H1 (cell line): Measurements from ENCODE around the gene STX11. TPM values are rescaled to one million over a fixed set of nuclear protein-coding genes. Genes with fewer than 3 reads are reported as not detected.

Experiments
- CTCF ChIA-PET: fragments of 300-600 bp; sonication (Branson Sonifier 250); formaldehyde crosslinking; loops from one replicate; lab custom pipeline; 2021; ENCODE audit not compliant: partially characterized antibody; lab: Charles Lee
- POLR2A ChIA-PET: fragments of 300-600 bp; sonication (Branson Sonifier 250); formaldehyde crosslinking; loops from one replicate; lab custom pipeline; 2021; ENCODE audit warnings: inconsistent platforms; ENCODE audit not compliant: partially characterized antibody; lab: Charles Lee
- DNase-seq, 2 experiments: peaks; one replicate each; pipeline versions ENCODE4 v3.0.0 to v3.0.0-alpha.2; 2010 to 2022; ENCODE audit warnings: low spot score in 2 of 2, low read depth in 1 of 2, mixed read lengths in 1 of 2
- FAIRE-seq: peaks from 2 replicates; lab custom pipeline; 2011; peaks lifted over from hg19 to GRCh38; lab: Jason Lieb, UNC
- H2AFZ ChIP-seq: 2 replicates; pipeline ENCODE4 v1.8.1; 2012; ENCODE audit warnings: low read length, inconsistent platforms
- H2AK5ac ChIP-seq: 2 replicates; pipeline ENCODE4 v1.6.1; 2013; ENCODE audit warnings: low read depth, low read length
- H2BK120ac ChIP-seq: replicated peaks from 2 replicates; pipeline ENCODE3; 2013; ENCODE audit warnings: low read depth, low read length, inconsistent platforms
- H2BK12ac ChIP-seq: 2 replicates; pipeline ENCODE4 v1.6.1; 2013; ENCODE audit warnings: low read depth, low read length
- H2BK15ac ChIP-seq: 2 replicates; pipeline ENCODE4 v1.6.1; 2013; ENCODE audit warnings: low read length
- H2BK20ac ChIP-seq: 2 replicates; pipeline ENCODE4 v1.6.1; 2013; ENCODE audit warnings: low read length
- H2BK5ac ChIP-seq: 2 replicates; pipeline ENCODE4 v1.6.1; 2013; ENCODE audit warnings: low read depth, low read length
- H3K14ac ChIP-seq: 2 replicates; pipeline ENCODE4 v1.6.1; 2013; ENCODE audit warnings: inconsistent platforms; ENCODE audit not compliant: insufficient read length
- H3K18ac ChIP-seq: 2 replicates; pipeline ENCODE4 v1.6.1; 2013; ENCODE audit warnings: low read length; ENCODE audit errors: extremely low read depth
- H3K23ac ChIP-seq: 2 replicates; pipeline ENCODE4 v1.6.1; 2013; ENCODE audit warnings: inconsistent platforms; ENCODE audit not compliant: insufficient read length
- H3K23me2 ChIP-seq: 2 replicates; pipeline ENCODE4 v1.6.1; 2013; ENCODE audit warnings: low read depth, low read length
- H3K27ac ChIP-seq: 2 replicates; pipeline ENCODE4 v1.6.1; 2011; ENCODE audit warnings: low read depth, low read length, inconsistent platforms
- H3K27me3 ChIP-seq, 4 experiments: replicated peaks in 1 of 4; 1 replicate in 1 of 4; 2 replicates in 3 of 4; pipeline versions ENCODE4 v1.6.1 to v1.8.1; 2011 to 2013; ENCODE audit warnings: low read length in 3 of 4, mild to moderate bottlenecking in 3 of 4, inconsistent platforms in 2 of 4, mixed read lengths in 2 of 4, moderate library complexity in 1 of 4; ENCODE audit not compliant: control insufficient read depth in 3 of 4, insufficient read depth in 3 of 4; ENCODE audit errors: extremely low read depth in 1 of 4
- H3K36me3 ChIP-seq, 4 experiments: 2 replicates each; pipeline versions ENCODE4 v1.6.1 to v1.8.1; 2011 to 2013; ENCODE audit warnings: mild to moderate bottlenecking in 4 of 4, low read length in 3 of 4, moderate library complexity in 2 of 4, control low read depth in 1 of 4, inconsistent platforms in 1 of 4; ENCODE audit not compliant: insufficient read depth in 4 of 4, control insufficient read depth in 2 of 4
- H3K4ac ChIP-seq: replicated peaks from 2 replicates; pipeline ENCODE3; 2013; ENCODE audit warnings: low read length, low read depth, mixed read lengths, inconsistent platforms; ENCODE audit not compliant: insufficient read length
- H3K4me1 ChIP-seq, 4 experiments: replicated peaks in 1 of 4; 1 replicate in 1 of 4; 2 replicates in 3 of 4; pipeline versions ENCODE4 v1.6.1 to v1.8.1; 2011 to 2013; ENCODE audit warnings: low read length in 3 of 4, inconsistent platforms in 2 of 4, mixed read lengths in 1 of 4; ENCODE audit not compliant: insufficient read depth in 4 of 4, control insufficient read depth in 3 of 4
- H3K4me2 ChIP-seq, 2 experiments: 2 replicates each; pipeline versions ENCODE4 v1.6.1 to v1.8.1; 2011 to 2013; ENCODE audit warnings: low read depth in 2 of 2, low read length in 2 of 2, control low read depth in 1 of 2, inconsistent platforms in 1 of 2, mild to moderate bottlenecking in 1 of 2; ENCODE audit not compliant: insufficient read depth in 1 of 2
- H3K4me3 ChIP-seq, 4 experiments: fragments of 200-600, 300-600 bp in 1 of 4; sonication (generic), shearing (Covaris generic), sonication (Bioruptor Twin) in 1 of 4; 2 replicates each; pipeline versions ENCODE4 v1.5.1 to v1.8.1; 2011 to 2016; ENCODE audit warnings: low read length in 4 of 4, low read depth in 3 of 4, control low read depth in 2 of 4, inconsistent platforms in 2 of 4, mild to moderate bottlenecking in 2 of 4, mixed read lengths in 1 of 4, moderate library complexity in 1 of 4; ENCODE audit not compliant: insufficient read depth in 2 of 4; ENCODE audit errors: extremely low read depth in 1 of 4
- H3K56ac ChIP-seq: replicated peaks from 2 replicates; pipeline ENCODE3; 2013; ENCODE audit warnings: low read depth, mild to moderate bottlenecking, mixed read lengths, low read length, inconsistent platforms; ENCODE audit not compliant: insufficient read length
- H3K79me1 ChIP-seq: 2 replicates; pipeline ENCODE4 v1.6.1; 2013; ENCODE audit warnings: low read depth, low read length, control low read depth
- H3K79me2 ChIP-seq, 2 experiments: 2 replicates each; pipeline versions ENCODE4 v1.6.1 to v1.8.1; 2012 to 2013; ENCODE audit warnings: low read length in 2 of 2, mild to moderate bottlenecking in 2 of 2, inconsistent platforms in 1 of 2; ENCODE audit not compliant: insufficient read depth in 2 of 2, control insufficient read depth in 1 of 2
- H3K9ac ChIP-seq, 4 experiments: replicated peaks in 1 of 4; 1 replicate in 1 of 4; 2 replicates in 3 of 4; pipeline versions ENCODE4 v1.6.1 to v1.8.1; 2011 to 2013; ENCODE audit warnings: low read depth in 3 of 4, low read length in 3 of 4, control low read depth in 2 of 4, mild to moderate bottlenecking in 2 of 4, moderate library complexity in 2 of 4, inconsistent platforms in 1 of 4; ENCODE audit errors: extremely low read depth in 1 of 4
- H3K9me3 ChIP-seq, 2 experiments: 2 replicates each; pipeline versions ENCODE4 v1.6.1 to v1.8.1; 2012 to 2013; ENCODE audit warnings: mild to moderate bottlenecking in 2 of 2, moderate library complexity in 2 of 2, control low read depth in 1 of 2, inconsistent platforms in 1 of 2, low read depth in 1 of 2, low read length in 1 of 2, mixed read lengths in 1 of 2; ENCODE audit not compliant: insufficient read depth in 2 of 2
- H4K20me1 ChIP-seq, 2 experiments: replicated peaks in 1 of 2; 2 replicates each; pipeline versions ENCODE3 to v1.8.1; 2011 to 2013; ENCODE audit warnings: inconsistent platforms in 2 of 2, low read length in 2 of 2, mild to moderate bottlenecking in 1 of 2; ENCODE audit not compliant: insufficient read depth in 2 of 2, control insufficient read depth in 1 of 2
- H4K5ac ChIP-seq: 2 replicates; pipeline ENCODE4 v1.6.1; 2013; ENCODE audit warnings: low read length, low read depth, mixed read lengths, inconsistent platforms; ENCODE audit not compliant: insufficient read length
- H4K8ac ChIP-seq: 2 replicates; pipeline ENCODE4 v1.8.0; 2013; ENCODE audit warnings: mild to moderate bottlenecking, moderate library complexity, low read length, inconsistent platforms; ENCODE audit not compliant: insufficient read depth; ENCODE audit errors: extremely low read depth
- H4K91ac ChIP-seq: replicated peaks from 2 replicates; pipeline ENCODE3; 2013; ENCODE audit warnings: low read length, mixed read lengths, inconsistent platforms; ENCODE audit not compliant: insufficient read length
- BACH1 ChIP-seq: IDR thresholded peaks from 2 replicates; pipeline ENCODE4 v1.6.1; 2012; ENCODE audit warnings: low read length, improper control_type of control experiment
- CREB1 ChIP-seq: IDR thresholded peaks from 2 replicates; pipeline ENCODE4 v1.6.1; 2012; ENCODE audit warnings: inconsistent platforms
- CTBP2 ChIP-seq: IDR thresholded peaks from 2 replicates; pipeline ENCODE4 v1.7.0; 2011; ENCODE audit warnings: borderline replicate concordance, mild to moderate bottlenecking, moderate library complexity, mixed read lengths, low read length; ENCODE audit not compliant: insufficient read depth, insufficient read length
- EZH2 ChIP-seq: fragments of 200-600 bp; sonication (generic); IDR thresholded peaks from 2 replicates; pipeline ENCODE4 v1.7.1; 2012; ENCODE audit warnings: low read depth, mild to moderate bottlenecking, moderate library complexity, low read length, inconsistent platforms; ENCODE audit not compliant: severe bottlenecking
- MAX ChIP-seq: IDR thresholded peaks from 2 replicates; pipeline ENCODE4 v1.6.1; 2012; ENCODE audit warnings: inconsistent platforms
- RAD21 ChIP-seq, 2 experiments: IDR thresholded peaks in 1 of 2; conservative IDR thresholded peaks in 1 of 2; 2 replicates each; pipeline ENCODE4 v1.6.1; 2011; ENCODE audit warnings: low read depth in 2 of 2, low read length in 2 of 2, improper control_type of control experiment in 1 of 2, inconsistent platforms in 1 of 2, mild to moderate bottlenecking in 1 of 2, moderate library complexity in 1 of 2
- SIX5 ChIP-seq: IDR thresholded peaks from 2 replicates; pipeline ENCODE4 v1.6.1; 2011; ENCODE audit warnings: mild to moderate bottlenecking, low read depth, low read length
- SP1 ChIP-seq: IDR thresholded peaks from 2 replicates; pipeline ENCODE4 v1.6.1; 2011; ENCODE audit warnings: low read depth, low read length
- TAF1 ChIP-seq: IDR thresholded peaks from 2 replicates; pipeline ENCODE4 v1.6.1; 2011; ENCODE audit warnings: mild to moderate bottlenecking, low read depth, low read length
- TBP ChIP-seq: IDR thresholded peaks from 2 replicates; pipeline ENCODE4 v1.6.1; 2011; ENCODE audit warnings: low read depth, low read length, improper control_type of control experiment
- TEAD4 ChIP-seq: IDR thresholded peaks from 2 replicates; pipeline ENCODE4 v1.6.1; 2012; ENCODE audit warnings: low read depth, low read length, inconsistent platforms, mixed read lengths
- USF2 ChIP-seq: IDR thresholded peaks from 2 replicates; pipeline ENCODE4 v1.6.1; 2011; ENCODE audit warnings: low read length, improper control_type of control experiment
- YY1 ChIP-seq: IDR thresholded peaks from 2 replicates; pipeline ENCODE4 v1.6.1; 2011; ENCODE audit warnings: low read depth, mild to moderate bottlenecking, low read length
- WGBS, 2 experiments: shearing (Covaris generic) in 1 of 2; methylation state at CpG; one replicate each; pipeline versions ENCODE4 v1.1.6 to v1.1.7; 2013 to 2015; ENCODE audit warnings: low lambda C conversion rate in 2 of 2, mixed read lengths in 2 of 2, inconsistent platforms in 1 of 2, low coverage in 1 of 2, missing lambda C conversion rate in 1 of 2; ENCODE audit not compliant: insufficient replicate concordance in 2 of 2, insufficient coverage in 1 of 2, insufficient read length in 1 of 2; ENCODE audit errors: extremely low coverage in 1 of 2, missing lambda C conversion rate in 1 of 2; 5-methylcytosine and 5-hydroxymethylcytosine counted together
- polyA plus RNA-seq, 7 experiments: library from polyadenylated mRNA; depleted of rRNA in 3 of 7; stranded (reverse) in 5 of 7; unstranded in 2 of 7; fragments of >200 nt in 5 of 7; fragments of 200-250 nt in 2 of 7; gene quantifications; 1 replicate in 5 of 7; 2 replicates in 1 of 7; 4 replicates in 1 of 7; pipeline versions ENCODE4 v1.2.1 to v1.2.3, GENCODE V29; 2011 to 2013; ENCODE audit warnings: missing spikeins in 2 of 7, mixed read lengths in 2 of 7
- total RNA-seq: library from RNA; stranded (reverse); fragmentation: NEBNext Ultra II Directional; extraction: Animal tissue kit (Norgen Biotek cat#: 25700); gene quantifications from 2 replicates; pipeline ENCODE4 v1.2.1, GENCODE V29; 2021

Gene STX11
- total and polyA plus RNA-seq, 2 of the 8 experiments (the other 6 are each of a cell fraction or from before 2014, with no cell fraction given), result 0.15 to 0.34 TPM

GRCh38 chr6:144160431-144161005 is 10.2 kb downstream of the STX11 start:
- H3K56ac ChIP-seq, result no peak overlapping the region
- DNase-seq (no peak), FAIRE-seq (no peak)
- no peak overlapping the region for H4K8ac ChIP-seq
- no peak overlapping the region for H2BK12ac ChIP-seq
- WGBS, 2 experiments, result 59% methylated on average over 2 of the region's 2 CpGs; no CpG with 5 or more reads in 1 of the 2 experiments
- H3K14ac ChIP-seq, result no peak overlapping the region
- no peak overlapping the region for H4K91ac ChIP-seq
- H3K9ac ChIP-seq, result no peak overlapping the region
- H2AFZ ChIP-seq, result no peak overlapping the region
- H3K27me3 ChIP-seq, result no peaks in the 10 kb centered on the region
- H3K23ac ChIP-seq, result no peak overlapping the region
- H3K4ac ChIP-seq, result no peak overlapping the region
- H3K18ac ChIP-seq, result no peak overlapping the region
- CTCF ChIA-PET, result interaction anchor here (1.0 kb wide), 1 partner anchor 54 kb away, joined by 4 read pairs; no protein-coding TSS in a partner anchor
- no peak overlapping the region for H2AK5ac ChIP-seq
- H3K23me2 ChIP-seq, result no peaks in the 10 kb centered on the region
- H2BK120ac ChIP-seq, result no peak overlapping the region
- H3K79me2 ChIP-seq, result no peaks in the 10 kb centered on the region
- H2BK15ac ChIP-seq, result no peak overlapping the region
- no peak overlapping the region for H4K5ac ChIP-seq
- no peak overlapping the region for H3K4me3 ChIP-seq
- no peaks in the 10 kb centered on the region for H3K4me1 ChIP-seq
- H3K27ac ChIP-seq, result no peak overlapping the region
- no peaks in the 10 kb centered on the region for H3K36me3 ChIP-seq
- no peak overlapping the region for H2BK20ac ChIP-seq
- no peaks in the 10 kb centered on the region for H3K9me3 ChIP-seq
- no peak overlapping the region for H3K4me2 ChIP-seq
- H4K20me1 ChIP-seq, result no peaks in the 10 kb centered on the region
- no peak overlapping the region for H2BK5ac ChIP-seq
- POLR2A ChIA-PET, result interaction anchor here (1.1 kb wide), 1 partner anchor 230 kb away, joined by 3 read pairs; no protein-coding TSS in a partner anchor
- no peaks in the 10 kb centered on the region for H3K79me1 ChIP-seq
- TF ChIP-seq TEAD4 (no peak), RAD21 (IDR thresholded peaks at IDR 0.05 in 1 of 2, conservative IDR thresholded peaks at IDR 0.05 in 1 of 2; ENCODE audit: low read depth in 2 of 2, low read length in 2 of 2) (no peak), SP1 (no peak), MAX (no peak), EZH2 (no peak), YY1 (no peak), BACH1 (no peak), CTBP2 (no peak), TAF1 (no peak), CREB1 (no peak), TBP (no peak), USF2 (no peak), SIX5 (no peak)
